Effector memory CD4-positive, alpha-beta T cell (primary cell): Measurements from ENCODE around the gene ARL3.
A peak's percentile ranks its signal among the peaks of the same experiment; 100 is the strongest.

ENCODE experiments used
- DNase-seq, 3 donors: peaks; one replicate each; pipeline ENCODE4 v3.0.0-alpha.2; 2020
- H3K27ac ChIP-seq: 2 replicates; pipeline ENCODE4 v1.7.0; 2013; ENCODE audit warnings: mild to moderate bottlenecking, low read length, moderate library complexity; ENCODE audit not compliant: insufficient read depth, poor library complexity, severe bottlenecking
- H3K27me3 ChIP-seq: replicated peaks from 2 replicates; pipeline ENCODE4 v1.7.0; 2013; ENCODE audit warnings: mild to moderate bottlenecking, low read length; ENCODE audit not compliant: insufficient read depth, control insufficient read depth, poor library complexity, severe bottlenecking
- H3K36me3 ChIP-seq: 2 replicates; pipeline ENCODE4 v1.7.0; 2013; ENCODE audit warnings: mild to moderate bottlenecking, low read length, moderate library complexity; ENCODE audit not compliant: control insufficient read depth, insufficient read depth
- H3K4me1 ChIP-seq: 2 replicates; pipeline ENCODE4 v1.7.0; 2013; ENCODE audit warnings: low read length, mild to moderate bottlenecking; ENCODE audit not compliant: control insufficient read depth, insufficient read depth, poor library complexity, severe bottlenecking
- H3K4me3 ChIP-seq: 2 replicates; pipeline ENCODE4 v1.7.0; 2013; ENCODE audit warnings: low read length, low read depth, mild to moderate bottlenecking; ENCODE audit not compliant: insufficient read depth, poor library complexity, severe bottlenecking
- H3K9me3 ChIP-seq: 2 replicates; pipeline ENCODE4 v1.7.0; 2013; ENCODE audit warnings: mild to moderate bottlenecking, low read length, moderate library complexity; ENCODE audit not compliant: control insufficient read depth

The ARL3 gene

DNA sequence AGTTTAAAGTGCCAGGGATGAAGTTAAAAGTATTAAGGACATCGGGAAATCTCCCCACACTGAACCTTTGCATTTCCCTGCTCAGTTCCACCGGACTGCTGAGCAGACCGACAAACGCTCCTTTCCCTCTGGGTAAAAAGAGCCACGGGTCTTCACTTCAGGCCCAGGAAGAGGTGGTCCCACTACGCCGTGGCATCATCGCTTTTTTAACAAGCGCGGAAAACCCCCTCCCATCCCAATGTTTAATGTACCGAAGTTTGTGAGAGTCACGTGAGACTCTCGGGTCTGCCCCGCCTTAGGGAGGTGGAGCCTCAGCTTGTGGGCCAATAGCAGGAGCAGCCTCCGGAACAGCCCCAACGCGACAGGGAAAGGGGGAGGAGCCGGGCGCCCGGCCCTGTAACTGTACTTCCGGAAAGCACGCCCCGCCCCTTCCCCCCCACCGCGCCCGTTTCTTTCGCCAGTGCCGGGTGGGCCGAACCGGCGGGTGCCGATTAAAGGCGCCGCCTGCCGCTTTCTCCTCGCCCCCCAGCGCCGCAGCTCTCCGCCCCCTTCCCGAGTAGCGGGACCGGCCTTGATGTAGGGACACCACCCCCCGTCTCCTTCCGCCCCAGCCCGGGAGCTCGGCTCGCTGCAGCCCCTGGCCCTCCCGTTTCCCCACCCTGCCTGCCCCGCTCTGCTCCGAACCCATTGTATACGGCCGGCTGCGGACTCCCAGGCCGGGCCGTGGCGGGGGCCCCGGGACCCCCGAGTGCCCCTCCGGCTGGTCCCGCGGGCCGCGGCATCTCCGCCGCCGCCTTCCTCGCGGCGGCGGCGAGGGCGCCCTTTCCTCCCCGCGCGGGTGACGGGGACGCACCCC is 72.1 kb downstream of the ARL3 start:
- Histone ChIP-seq H3K4me1 (peaks cover 12% of the 10 kb centered on the region), H3K4me3 (peak overlapping the region; percentile 92), H3K36me3 (no peaks in the 10 kb centered on the region), H3K9me3 (no peaks in the 10 kb centered on the region), H3K27me3 (no peaks in the 10 kb centered on the region), H3K27ac (peak overlapping the region; percentile 89)
- peak; percentile 96 to 97 (median 97) for DNase-seq

DNA sequence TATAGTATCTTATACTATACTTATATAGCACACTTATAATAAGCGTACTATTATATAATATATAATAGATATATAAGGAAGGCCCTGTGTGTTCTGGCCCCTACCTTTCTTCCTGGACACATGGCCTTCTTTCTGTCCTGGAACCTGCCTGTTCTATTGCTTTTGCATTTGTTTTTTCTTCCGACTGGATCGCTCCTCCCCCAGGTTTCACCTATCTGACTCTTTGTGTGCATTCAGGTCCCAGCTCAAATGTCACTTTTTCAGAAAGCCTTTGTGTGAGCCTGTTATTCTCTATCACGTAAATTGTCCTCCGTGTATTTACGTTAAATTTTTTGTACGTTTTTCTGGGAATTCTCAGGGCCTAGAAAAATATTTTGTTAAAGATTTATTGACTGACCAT is 72.8 kb downstream of the ARL3 start:
- H3K36me3 ChIP-seq = no peaks in the 10 kb centered on the region
- no peak for DNase-seq
- H3K4me3 ChIP-seq = peak overlapping the region; percentile 92
- peak overlapping the region; percentile 89 for H3K27ac ChIP-seq
- H3K27me3 ChIP-seq = no peaks in the 10 kb centered on the region
- no peaks in the 10 kb centered on the region for H3K9me3 ChIP-seq
- H3K4me1 ChIP-seq = peaks cover 6% of the 10 kb centered on the region

DNA sequence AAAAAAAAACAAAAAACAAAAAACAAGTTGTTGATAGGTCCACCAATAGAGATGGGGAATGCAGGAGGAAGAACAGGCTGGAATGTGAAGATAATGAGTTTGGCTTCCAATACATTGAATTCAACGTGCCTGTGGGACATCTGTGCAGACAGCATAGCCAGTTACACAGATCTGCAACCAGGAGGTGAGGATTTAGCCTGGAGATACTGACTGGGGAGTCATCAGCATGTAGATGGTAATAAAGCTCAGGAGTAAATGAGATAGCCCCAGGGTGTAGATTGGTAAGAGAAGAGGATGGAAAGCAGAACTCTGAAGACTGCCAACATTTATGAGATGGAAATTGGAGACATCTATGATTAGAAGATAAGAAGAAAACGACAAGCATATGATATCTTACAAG is 74.7 kb downstream of the ARL3 start:
- H3K27me3 ChIP-seq = no peaks in the 10 kb centered on the region
- no peak for DNase-seq
- H3K36me3 ChIP-seq = no peaks in the 10 kb centered on the region
- H3K27ac ChIP-seq = no peak overlapping the region
- H3K4me3 ChIP-seq = no peak overlapping the region
- H3K4me1 ChIP-seq = peaks cover 21% of the 10 kb centered on the region
- no peaks in the 10 kb centered on the region for H3K9me3 ChIP-seq

DNA sequence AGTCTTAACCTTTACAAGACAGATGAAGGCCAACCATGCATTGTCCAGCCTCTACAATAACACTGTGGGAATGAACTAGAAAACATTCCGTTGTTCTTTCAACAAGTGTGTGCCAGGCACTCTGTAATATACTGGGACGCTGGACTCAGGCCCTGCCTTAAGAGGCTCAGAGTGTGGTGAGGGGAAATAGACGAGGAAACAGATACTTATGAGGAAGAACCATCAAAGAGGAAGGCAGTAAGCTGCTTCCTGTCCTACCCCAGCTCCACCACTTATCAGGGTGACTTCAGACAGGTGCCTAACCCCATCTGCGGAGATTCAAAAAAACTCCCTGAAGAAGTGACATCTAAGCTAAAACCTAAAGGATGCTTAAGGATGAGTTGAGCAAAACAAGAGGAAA is 78.8 kb downstream of the ARL3 start:
- Histone ChIP-seq H3K27me3 (no peaks in the 10 kb centered on the region), H3K9me3 (no peaks in the 10 kb centered on the region), H3K4me1 (peaks cover 36% of the 10 kb centered on the region), H3K27ac (peak overlapping the region; percentile 35), H3K4me3 (no peak overlapping the region), H3K36me3 (peaks cover under 1% of the 10 kb centered on the region)
- no peak for DNase-seq

DNA sequence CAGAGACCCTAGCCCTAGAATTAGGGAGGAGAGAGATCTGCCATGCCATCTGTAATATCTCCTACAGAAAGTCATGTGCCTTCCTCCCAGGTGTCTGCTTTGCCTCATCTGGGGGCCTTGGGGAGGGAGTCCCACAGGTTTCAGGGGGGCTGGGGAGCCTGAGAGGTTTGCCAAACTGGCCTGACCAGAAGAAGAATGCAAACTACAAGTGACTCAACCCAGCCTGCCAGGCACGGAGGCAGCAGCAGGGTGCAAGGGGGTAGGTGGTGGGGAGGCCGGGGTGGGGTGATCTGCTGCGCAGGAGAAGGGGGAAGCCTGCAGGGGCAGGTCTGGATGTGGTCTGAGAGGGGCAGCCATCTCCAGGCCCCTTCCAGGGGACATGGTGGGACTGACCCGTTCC is 79.5 kb downstream of the ARL3 start:
- no peak for DNase-seq
- Histone ChIP-seq H3K4me3 (no peak overlapping the region), H3K27me3 (no peaks in the 10 kb centered on the region), H3K27ac (peak overlapping the region; percentile 35), H3K36me3 (peaks cover 8% of the 10 kb centered on the region), H3K4me1 (peaks cover 36% of the 10 kb centered on the region), H3K9me3 (no peaks in the 10 kb centered on the region)

DNA sequence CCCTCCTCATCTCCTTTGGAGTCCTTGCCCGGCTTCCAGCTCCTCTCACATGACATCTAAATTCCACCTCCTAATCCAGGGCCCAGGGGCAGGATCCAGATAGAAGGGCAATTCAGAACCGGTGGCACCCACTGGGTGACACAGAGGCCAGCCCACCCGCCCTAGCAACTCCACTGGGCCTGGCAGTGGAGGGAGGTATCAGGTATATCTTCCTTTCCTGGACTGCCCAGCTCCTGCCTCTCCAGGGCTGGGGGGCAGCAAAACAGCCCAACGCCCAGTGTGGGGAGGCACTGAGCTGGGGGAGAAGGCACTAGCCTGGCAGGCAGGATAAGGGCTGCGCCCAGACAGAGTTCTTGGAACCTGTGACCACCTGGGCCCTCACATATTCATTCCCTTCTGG is 80.3 kb downstream of the ARL3 start:
- H3K9me3 ChIP-seq = no peaks in the 10 kb centered on the region
- no peaks in the 10 kb centered on the region for H3K27me3 ChIP-seq
- no peak for DNase-seq
- H3K36me3 ChIP-seq = peaks cover 12% of the 10 kb centered on the region
- no peak overlapping the region for H3K4me3 ChIP-seq
- H3K4me1 ChIP-seq = peaks cover 36% of the 10 kb centered on the region
- H3K27ac ChIP-seq = peak overlapping the region; percentile 43

DNA sequence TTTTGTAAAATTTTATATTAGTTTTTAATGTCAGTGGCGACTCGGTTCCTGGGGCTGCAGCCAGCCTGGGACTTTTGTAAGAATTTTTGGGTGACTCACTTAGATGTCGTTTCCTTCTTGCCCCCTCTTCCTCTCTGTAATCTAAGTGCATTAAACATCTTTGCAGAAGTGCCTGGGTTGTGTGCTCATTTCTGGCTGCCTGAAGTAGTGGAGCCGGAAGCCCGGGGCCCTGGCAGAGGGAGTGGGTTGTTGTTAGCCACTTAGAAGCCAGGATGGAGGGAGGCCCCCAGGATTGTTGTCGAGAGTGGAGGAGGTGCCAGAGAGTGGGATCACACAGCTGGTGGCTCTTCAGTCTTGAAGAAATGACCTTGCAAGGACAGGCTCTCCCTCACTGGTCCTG is 80.9 kb downstream of the ARL3 start:
- Histone ChIP-seq H3K36me3 (peaks cover 12% of the 10 kb centered on the region), H3K27ac (peak overlapping the region; percentile 43), H3K4me1 (peaks cover 36% of the 10 kb centered on the region), H3K4me3 (no peak overlapping the region), H3K27me3 (no peaks in the 10 kb centered on the region), H3K9me3 (no peaks in the 10 kb centered on the region)
- no peak for DNase-seq

DNA sequence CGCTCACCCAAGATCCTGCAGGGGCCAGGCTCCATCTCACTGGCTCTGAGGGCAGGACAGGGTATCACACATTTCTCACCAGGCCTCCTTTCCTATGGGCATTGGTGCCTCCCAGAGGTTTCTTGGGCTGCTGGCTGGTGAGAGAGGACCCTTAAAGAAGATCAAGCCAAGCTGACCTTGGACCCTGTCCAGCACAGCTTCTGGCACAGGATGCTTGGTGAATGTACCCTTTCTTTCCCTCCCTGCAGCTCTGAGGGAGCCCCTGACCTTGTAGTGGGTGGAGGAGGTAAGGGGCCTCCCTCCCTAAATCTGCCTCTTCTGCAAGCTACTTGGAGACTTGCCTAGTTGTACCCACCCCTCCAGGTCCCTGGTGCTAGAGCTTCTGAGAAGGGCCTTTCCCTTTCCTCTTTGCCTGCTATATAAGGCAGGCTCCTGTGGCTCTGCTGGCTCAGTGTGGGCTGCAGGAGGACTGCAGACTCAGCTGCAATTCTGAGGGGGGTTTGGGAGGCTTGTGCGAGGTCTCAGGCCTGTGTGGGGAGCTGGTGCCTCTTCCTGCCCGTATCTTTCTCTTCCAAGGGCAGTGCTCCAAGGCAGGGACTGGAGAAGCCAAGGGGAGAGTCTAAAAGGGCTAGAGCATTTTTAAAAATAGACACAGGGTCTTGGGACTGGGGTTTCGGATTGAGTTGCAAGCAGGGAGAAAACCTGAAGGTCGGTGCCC is 81.6 kb downstream of the ARL3 start:
- no peaks in the 10 kb centered on the region for H3K9me3 ChIP-seq
- H3K4me1 ChIP-seq = peaks cover 36% of the 10 kb centered on the region
- peaks cover 13% of the 10 kb centered on the region for H3K36me3 ChIP-seq
- H3K4me3 ChIP-seq = no peak overlapping the region
- peak overlapping the region; percentile 43 for H3K27ac ChIP-seq
- DNase-seq = no peak
- no peaks in the 10 kb centered on the region for H3K27me3 ChIP-seq

DNA sequence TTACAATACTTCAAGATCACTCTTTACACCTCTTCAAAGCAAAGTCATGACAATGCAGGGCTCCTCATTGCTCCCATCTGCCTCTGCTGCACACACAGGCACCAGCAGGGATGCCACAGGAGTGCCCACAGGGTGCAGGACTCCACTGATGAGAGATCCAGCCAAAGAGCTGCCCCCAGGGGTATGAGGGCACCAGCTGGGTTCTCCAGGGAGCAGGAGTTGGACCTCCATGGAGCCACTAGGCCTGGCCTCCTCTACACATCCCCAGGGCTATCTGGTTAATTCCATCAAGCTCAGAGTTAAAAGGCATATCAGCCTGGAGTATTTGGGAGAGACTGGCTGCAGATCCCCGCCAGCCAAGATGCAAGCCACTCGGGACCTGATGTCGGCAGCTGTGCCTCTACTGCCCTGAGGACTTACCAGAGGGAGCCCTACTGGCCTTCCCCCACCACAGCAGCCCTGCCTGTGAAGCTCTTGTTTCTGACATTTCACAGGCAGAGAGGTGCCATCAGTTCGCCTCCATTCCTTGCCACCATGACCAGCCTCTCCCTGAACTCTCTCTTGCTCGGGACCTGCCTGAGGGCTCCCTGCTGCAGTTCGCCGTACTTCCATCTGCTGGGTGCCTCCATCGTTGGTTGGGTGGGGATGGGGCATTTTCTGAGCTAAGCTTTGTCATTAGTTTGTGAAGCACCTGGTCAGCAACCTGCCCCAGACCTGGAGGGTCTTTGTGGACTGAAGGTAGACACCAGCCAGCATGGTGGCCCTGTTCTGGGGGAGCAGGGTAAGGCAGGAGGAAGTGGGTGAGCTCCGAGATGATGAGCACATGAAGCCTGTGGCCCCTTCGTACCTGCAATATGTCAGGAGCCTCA is 82.4 kb downstream of the ARL3 start:
- H3K4me3 ChIP-seq = no peak overlapping the region
- DNase-seq = no peak

More for the DNA sequence above, 82.4 kb downstream of the ARL3 start:
- peak overlapping the region; percentile 43 for H3K27ac ChIP-seq
- H3K36me3 ChIP-seq = peaks cover 18% of the 10 kb centered on the region
- H3K4me1 ChIP-seq = peaks cover 36% of the 10 kb centered on the region
- H3K9me3 ChIP-seq = no peaks in the 10 kb centered on the region
- no peaks in the 10 kb centered on the region for H3K27me3 ChIP-seq
